Kidney epithelial cell (primary cell): ENCODE results near the gene CTBP2. TPM values are rescaled to one million over a fixed set of nuclear protein-coding genes. Genes with fewer than 3 reads are reported as not detected.

ENCODE experiments used
- DNase-seq: peaks from one replicate; pipeline ENCODE4 v3.0.0-alpha.2; 2010; ENCODE audit warnings: low read depth
- H3K27me3 ChIP-seq: 2 replicates; pipeline ENCODE4 v1.6.0; 2011; ENCODE audit warnings: low read length; ENCODE audit not compliant: control insufficient read depth, insufficient read depth
- H3K36me3 ChIP-seq: 2 replicates; pipeline ENCODE4 v1.5.1; 2011; ENCODE audit warnings: low read length; ENCODE audit not compliant: control insufficient read depth, insufficient read depth
- H3K4me3 ChIP-seq: 2 replicates; pipeline ENCODE4 v1.5.1; 2011; ENCODE audit warnings: low read depth, mild to moderate bottlenecking, control low read depth, low read length
- CTCF ChIP-seq: IDR thresholded peaks from 2 replicates; pipeline ENCODE4 v1.5.1; 2011; ENCODE audit warnings: mild to moderate bottlenecking, moderate library complexity, low read length, control low read depth, inconsistent platforms; ENCODE audit not compliant: insufficient read depth, poor library complexity, severe bottlenecking
- total RNA-seq: library from RNA; depleted of rRNA; stranded (reverse); fragments of >200 nt; gene quantifications from 2 replicates; pipeline ENCODE4 v1.2.3, GENCODE V29; 2015

The CTBP2 gene
- total RNA-seq, 1 donor from 2014 or later, result 136 TPM

- no peaks in the 10 kb centered on the region for H3K27me3 ChIP-seq
- TF ChIP-seq CTCF, result no peak
- peaks cover 2% of the 10 kb centered on the region for H3K36me3 ChIP-seq
- no peak for DNase-seq
- H3K4me3 ChIP-seq, result no peak overlapping the region
Measured at GRCh38 chr10:124998624-124999291, 161.6 kb downstream of the CTBP2 start.

- H3K4me3 ChIP-seq, result no peak overlapping the region
- DNase-seq, result no peak
- H3K36me3 ChIP-seq, result peaks cover 2% of the 10 kb centered on the region
- H3K27me3 ChIP-seq, result no peaks in the 10 kb centered on the region
- TF ChIP-seq CTCF, result no peak
Measured at GRCh38 chr10:124997771-124998623, 162.4 kb downstream of the CTBP2 start.

- H3K27me3 ChIP-seq, result no peaks in the 10 kb centered on the region
- no peak for TF ChIP-seq CTCF
- H3K4me3 ChIP-seq, result no peak overlapping the region
- no peak for DNase-seq
- H3K36me3 ChIP-seq, result peaks cover 2% of the 10 kb centered on the region
Measured at GRCh38 chr10:124997306-124997705, 163.1 kb downstream of the CTBP2 start.

GRCh38 chr10:124996854-124997215, 163.5 kb downstream of the CTBP2 start:
- no peaks in the 10 kb centered on the region for H3K27me3 ChIP-seq
- H3K4me3 ChIP-seq, result no peak overlapping the region
- no peak for DNase-seq
- peaks cover 4% of the 10 kb centered on the region for H3K36me3 ChIP-seq
- no peak for TF ChIP-seq CTCF

- Histone ChIP-seq H3K36me3 (peaks cover 2% of the 10 kb centered on the region), H3K4me3 (no peak overlapping the region), H3K27me3 (no peaks in the 10 kb centered on the region)
- TF ChIP-seq CTCF, result no peak
- no peak for DNase-seq
Measured at GRCh38 chr10:124996127-124996853, 164.1 kb downstream of the CTBP2 start.
